Lower lobe of right lung (tissue), 2 donors: Measurements from ENCODE around the gene CFAP99. TPM values are rescaled to one million over a fixed set of nuclear protein-coding genes. Genes with fewer than 3 reads are reported as not detected.

Source experiments
- ATAC-seq, 2 donors: fragments of 200-7000 bp; cut with Tn5 transposase; one replicate each; pipeline ENCODE4 v1.9.1; 2020 to 2022; ENCODE audit warnings: mild to moderate bottlenecking in 2 of 2, moderate library complexity in 2 of 2
- DNase-seq: peaks from one replicate; pipeline ENCODE4 v3.0.0-alpha.2; 2020
- H3K27ac ChIP-seq: fragments of 200-600 bp; one replicate; pipeline ENCODE4 v1.8.0; 2022
- H3K27me3 ChIP-seq: fragments of 200-600 bp; one replicate; pipeline ENCODE4 v1.8.0; 2022; ENCODE audit warnings: low read depth
- H3K36me3 ChIP-seq: fragments of 200-600 bp; one replicate; pipeline ENCODE4 v1.8.0; 2022; ENCODE audit warnings: mild to moderate bottlenecking
- H3K4me1 ChIP-seq: fragments of 200-600 bp; one replicate; pipeline ENCODE4 v1.8.0; 2022
- H3K4me3 ChIP-seq: fragments of 200-600 bp; one replicate; pipeline ENCODE4 v1.8.0; 2022; ENCODE audit warnings: mild to moderate bottlenecking
- H3K9me3 ChIP-seq: fragments of 200-600 bp; one replicate; pipeline ENCODE4 v1.8.0; 2022
- intact Hi-C: fragments of 100-400 bp; cut with DNase I; formaldehyde crosslinking; loops from one replicate; pipeline ENCODE4 v1.11.0; 2022
- total RNA-seq: library from RNA; stranded (reverse); fragmentation: NEBNext Ultra II Directional; extraction: Animal tissue kit (Norgen Biotek cat#: 25700); gene quantifications from one replicate; pipeline ENCODE4 v1.2.1, GENCODE V29; 2021
- TF ChIP-seq, protein P1 (sequence below): fragments of 200-600 bp; IDR thresholded peaks from one replicate; pipeline ENCODE4 v1.8.0; 2022; ENCODE audit warnings: antibody characterized with exemption, mild to moderate bottlenecking
- donor health status: DM: no; HTN: yes; CAD: no; lungs with severe emphysema.

Gene CFAP99
- total RNA-seq, 1 donor from 2014 or later = 4.3 TPM

DNA sequence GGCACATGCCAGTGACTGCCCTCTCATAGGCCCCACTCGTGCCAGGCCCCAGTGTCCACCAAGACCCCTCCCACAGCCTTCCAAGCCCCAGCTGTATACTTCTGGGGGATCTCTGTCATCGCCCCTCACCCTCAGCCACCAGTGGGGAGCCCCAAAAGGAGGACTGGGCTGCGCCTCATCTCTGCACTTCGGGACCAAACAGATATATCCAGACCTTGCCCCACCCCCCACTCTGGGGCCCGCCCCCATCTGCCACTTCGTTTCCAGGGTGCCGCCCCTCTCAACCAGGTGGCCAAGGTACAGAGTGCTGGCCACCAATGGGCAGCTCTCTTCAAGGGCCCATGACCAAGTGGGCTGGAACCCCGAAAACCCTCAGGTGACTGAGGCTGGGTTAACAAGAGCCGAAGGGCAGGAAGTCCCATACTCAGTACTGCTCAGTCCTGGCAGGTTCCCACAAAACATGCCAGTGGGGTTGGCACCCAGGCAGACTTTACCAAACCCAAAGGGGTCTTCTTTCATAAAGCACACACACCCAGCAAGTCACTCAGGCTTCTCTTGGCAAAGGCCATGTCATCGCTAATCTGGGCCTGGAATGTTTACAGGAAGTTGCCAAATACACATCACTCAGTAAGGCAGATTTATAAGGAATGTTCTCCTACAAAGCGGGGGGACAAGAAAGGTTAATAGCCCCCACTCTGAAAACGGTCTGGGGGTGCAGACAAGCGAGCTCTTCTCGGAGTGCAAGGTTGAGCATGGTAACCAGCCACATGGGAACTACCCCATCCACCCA lies 4.7 kb upstream of the CFAP99 start:
- Histone ChIP-seq H3K9me3 (no peaks in the 10 kb centered on the region), H3K4me3 (peak overlapping the region; percentile 40), H3K27ac (peak overlapping the region; percentile 79), H3K27me3 (peaks cover 5% of the 10 kb centered on the region), H3K4me1 (peaks cover 52% of the 10 kb centered on the region), H3K36me3 (no peaks in the 10 kb centered on the region)
- DNase-seq (peak; percentile 43), ATAC-seq (no peak)
- TF ChIP-seq, protein P1, sequence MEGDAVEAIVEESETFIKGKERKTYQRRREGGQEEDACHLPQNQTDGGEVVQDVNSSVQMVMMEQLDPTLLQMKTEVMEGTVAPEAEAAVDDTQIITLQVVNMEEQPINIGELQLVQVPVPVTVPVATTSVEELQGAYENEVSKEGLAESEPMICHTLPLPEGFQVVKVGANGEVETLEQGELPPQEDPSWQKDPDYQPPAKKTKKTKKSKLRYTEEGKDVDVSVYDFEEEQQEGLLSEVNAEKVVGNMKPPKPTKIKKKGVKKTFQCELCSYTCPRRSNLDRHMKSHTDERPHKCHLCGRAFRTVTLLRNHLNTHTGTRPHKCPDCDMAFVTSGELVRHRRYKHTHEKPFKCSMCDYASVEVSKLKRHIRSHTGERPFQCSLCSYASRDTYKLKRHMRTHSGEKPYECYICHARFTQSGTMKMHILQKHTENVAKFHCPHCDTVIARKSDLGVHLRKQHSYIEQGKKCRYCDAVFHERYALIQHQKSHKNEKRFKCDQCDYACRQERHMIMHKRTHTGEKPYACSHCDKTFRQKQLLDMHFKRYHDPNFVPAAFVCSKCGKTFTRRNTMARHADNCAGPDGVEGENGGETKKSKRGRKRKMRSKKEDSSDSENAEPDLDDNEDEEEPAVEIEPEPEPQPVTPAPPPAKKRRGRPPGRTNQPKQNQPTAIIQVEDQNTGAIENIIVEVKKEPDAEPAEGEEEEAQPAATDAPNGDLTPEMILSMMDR = no peak
- intact Hi-C loops = no loop called here

DNA sequence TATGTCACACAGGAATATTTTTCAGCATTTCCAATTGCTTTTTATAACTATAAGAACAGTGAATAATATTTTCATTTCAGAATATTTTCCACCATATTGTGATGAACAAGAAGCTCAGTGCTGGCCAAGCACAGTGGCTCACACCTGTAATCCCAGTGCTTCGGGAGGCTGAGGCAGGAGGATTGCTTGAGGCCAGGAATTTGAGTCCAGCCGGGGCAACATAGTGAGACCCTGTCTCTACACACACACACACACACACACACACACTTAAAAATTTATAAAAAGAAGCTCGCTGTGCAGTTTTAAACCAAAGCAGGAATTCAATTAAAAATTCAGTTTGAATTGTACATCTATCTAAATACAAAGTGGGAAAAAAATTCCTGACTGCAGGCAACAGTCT lies 3.5 kb upstream of the CFAP99 start:
- ATAC-seq = no peak
- Histone ChIP-seq H3K27ac (no peak overlapping the region), H3K27me3 (peaks cover 6% of the 10 kb centered on the region), H3K36me3 (no peaks in the 10 kb centered on the region), H3K9me3 (no peaks in the 10 kb centered on the region), H3K4me3 (no peak overlapping the region), H3K4me1 (peaks cover 59% of the 10 kb centered on the region)
- TF ChIP-seq, protein P1 = no peak
- intact Hi-C loops = no loop called here
- no peak for DNase-seq

DNA sequence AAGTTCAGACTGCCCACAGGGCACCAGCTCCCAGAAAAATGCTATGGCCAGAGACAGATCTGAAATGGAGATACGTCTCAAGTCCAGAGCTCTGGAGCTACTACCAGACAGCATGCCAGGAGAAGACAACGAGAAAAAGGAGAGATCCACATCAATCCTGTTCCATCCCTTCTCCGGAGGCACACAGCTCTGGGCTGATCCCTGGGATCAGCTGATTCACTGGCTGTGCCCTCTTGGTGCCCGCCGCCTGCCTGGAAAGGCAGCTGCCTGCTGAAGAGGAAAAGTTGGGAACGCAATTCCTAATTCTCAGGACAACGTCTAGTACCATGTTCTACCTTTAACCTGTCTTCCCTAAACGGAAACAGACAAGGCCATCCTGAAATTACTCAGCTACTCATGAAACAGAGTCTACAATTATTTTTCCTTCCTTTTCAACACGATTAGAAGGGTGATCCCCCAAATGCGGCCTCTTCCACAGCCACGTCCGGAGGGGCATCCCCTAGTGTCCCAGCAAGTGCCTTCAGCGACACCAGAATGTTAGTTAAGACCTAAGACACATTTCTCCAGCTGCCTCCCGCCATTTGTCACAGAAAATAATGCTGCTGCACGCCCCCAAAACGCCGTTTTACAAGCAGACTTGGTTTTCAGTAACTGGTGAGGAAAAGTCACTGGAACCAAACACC lies 2.7 kb upstream of the CFAP99 start:
- Histone ChIP-seq H3K4me1 (peaks cover 59% of the 10 kb centered on the region), H3K36me3 (no peaks in the 10 kb centered on the region), H3K4me3 (peak overlapping the region; percentile 71), H3K27me3 (peaks cover 12% of the 10 kb centered on the region), H3K9me3 (no peaks in the 10 kb centered on the region), H3K27ac (peak overlapping the region; percentile 80)
- ATAC-seq (no peak), DNase-seq (no peak)
- intact Hi-C loops = no loop called here
- TF ChIP-seq, protein P1 = no peak

DNA sequence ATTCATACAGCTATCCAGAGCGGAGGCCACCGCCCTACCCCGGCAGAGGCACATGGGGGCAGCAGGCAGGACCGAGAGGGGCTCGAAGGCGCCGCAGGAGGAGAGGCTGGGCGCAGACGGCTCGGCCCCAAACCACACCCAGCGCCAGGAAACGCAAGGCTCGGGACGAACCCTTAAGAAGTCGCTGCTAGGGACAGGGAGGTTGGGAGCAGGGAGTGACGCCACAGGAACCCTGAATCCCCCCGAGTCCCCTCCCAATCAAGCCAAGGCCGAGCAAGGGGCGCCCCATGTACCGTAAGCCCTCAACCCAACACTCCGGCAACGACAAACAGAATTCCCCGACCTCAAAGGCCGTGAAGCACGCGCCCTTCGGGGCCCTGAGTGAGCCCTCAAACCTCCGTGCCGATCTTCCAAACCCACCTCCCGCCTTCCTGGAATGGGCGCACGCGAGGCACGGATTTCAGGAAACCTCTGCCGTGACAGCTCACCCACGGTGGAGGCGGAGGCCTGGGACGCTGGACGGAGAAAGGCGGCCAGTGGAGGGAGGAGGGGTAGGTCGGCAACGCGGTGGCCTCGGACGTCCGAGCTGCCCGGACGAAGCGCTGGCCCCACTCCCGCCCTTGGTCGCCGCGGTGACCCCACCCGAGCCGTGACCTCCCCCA lies 2.1 kb upstream of the CFAP99 start:
- H3K36me3 ChIP-seq = no peaks in the 10 kb centered on the region
- peak overlapping the region; percentile 80 for H3K27ac ChIP-seq
- H3K27me3 ChIP-seq = peaks cover 14% of the 10 kb centered on the region
- peak; percentile 53 for DNase-seq
- H3K4me3 ChIP-seq = peak overlapping the region; percentile 71
- H3K4me1 ChIP-seq = peaks cover 58% of the 10 kb centered on the region
- intact Hi-C loops = no loop called here
- TF ChIP-seq, protein P1 = no peak
- no peaks in the 10 kb centered on the region for H3K9me3 ChIP-seq
- ATAC-seq = no peak

DNA sequence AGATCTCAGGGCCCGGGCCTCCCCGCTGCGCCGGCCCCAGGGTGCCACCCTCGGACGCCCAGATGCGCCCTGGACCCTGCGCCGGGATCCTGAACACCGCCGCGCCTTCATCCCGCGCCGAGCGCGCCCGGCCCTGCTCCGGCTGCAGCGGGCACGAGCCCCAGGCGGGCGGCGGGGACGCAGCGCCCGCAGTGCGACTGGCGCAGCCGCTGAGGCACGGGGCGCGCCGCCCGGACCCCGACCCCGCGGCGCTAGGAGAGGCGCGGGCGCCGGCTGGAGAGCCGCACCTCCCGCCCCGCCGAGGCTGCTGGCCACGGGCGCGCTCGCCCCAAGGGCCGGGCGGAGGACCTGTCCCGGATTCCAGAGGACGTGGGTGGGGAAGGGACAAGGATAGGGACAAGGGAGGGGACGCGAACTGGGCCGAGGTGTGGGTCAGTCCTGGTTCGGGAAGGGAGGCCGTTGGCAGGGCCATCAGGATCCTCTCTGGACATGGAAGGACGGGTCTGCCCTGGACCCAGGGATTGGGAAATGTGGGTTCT lies 1.5 kb upstream of the CFAP99 start:
- peaks cover 20% of the 10 kb centered on the region for H3K27me3 ChIP-seq
- peak overlapping the region; percentile 71 for H3K4me3 ChIP-seq
- peaks cover 52% of the 10 kb centered on the region for H3K4me1 ChIP-seq
- no peak for ATAC-seq
- DNase-seq = peak; percentile 47
- peak overlapping the region; percentile 80 for H3K27ac ChIP-seq
- H3K9me3 ChIP-seq = no peaks in the 10 kb centered on the region
- TF ChIP-seq, protein P1 = no peak
- H3K36me3 ChIP-seq = no peaks in the 10 kb centered on the region
- intact Hi-C loops = no loop called here
